HG03039 (cell line): Measurements from ENCODE around the gene KCNQ1.
"Not testable (repeated sequence)": the region's sequence is repeated elsewhere in the genome, so short reads cannot be mapped to it uniquely, and the experiment has no call there.

Experiments
- ATAC-seq: cut with Tn5 transposase; IDR thresholded peaks from one replicate; pipeline ENCODE4 v1.9.1; 2021; ENCODE audit warnings: mild to moderate bottlenecking, moderate library complexity; ENCODE audit not compliant: unreplicated experiment

The KCNQ1 gene

DNA sequence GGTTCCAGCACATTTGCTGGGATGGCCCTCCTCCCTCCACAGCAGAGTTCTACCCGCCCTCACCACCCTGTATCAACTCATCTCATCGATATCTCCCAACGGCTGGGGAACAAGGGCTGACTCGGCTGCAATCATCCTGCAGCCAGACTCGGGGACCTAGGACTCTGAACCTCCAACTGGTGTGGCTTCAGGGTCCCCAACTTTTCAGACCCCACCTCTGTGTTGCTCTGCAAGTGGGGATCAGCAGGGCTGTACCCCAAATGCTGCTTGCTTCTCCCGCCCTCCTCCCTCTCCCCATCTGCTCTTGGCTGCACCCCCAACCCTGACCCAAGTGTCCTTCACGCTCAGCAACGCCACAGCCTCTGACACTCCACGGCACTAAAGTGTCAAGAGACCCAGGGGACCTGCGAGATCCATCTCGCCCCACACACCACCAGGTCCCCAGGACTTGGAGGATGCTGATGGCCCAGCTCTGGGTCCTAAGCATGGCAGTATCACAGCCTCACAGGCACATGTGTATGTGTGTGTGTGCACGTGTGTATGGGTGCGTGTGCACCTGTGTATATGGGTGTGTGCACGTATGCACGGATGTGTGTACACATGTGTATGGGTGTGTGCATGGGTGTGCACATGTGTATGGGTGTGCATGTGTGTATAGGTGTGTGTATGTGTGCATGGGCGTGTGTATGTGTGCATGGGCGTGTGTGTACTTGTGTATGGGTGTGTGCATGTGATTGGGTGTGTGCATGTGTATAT lies 26.4 kb downstream of the KCNQ1 start:
- ATAC-seq = no peak

DNA sequence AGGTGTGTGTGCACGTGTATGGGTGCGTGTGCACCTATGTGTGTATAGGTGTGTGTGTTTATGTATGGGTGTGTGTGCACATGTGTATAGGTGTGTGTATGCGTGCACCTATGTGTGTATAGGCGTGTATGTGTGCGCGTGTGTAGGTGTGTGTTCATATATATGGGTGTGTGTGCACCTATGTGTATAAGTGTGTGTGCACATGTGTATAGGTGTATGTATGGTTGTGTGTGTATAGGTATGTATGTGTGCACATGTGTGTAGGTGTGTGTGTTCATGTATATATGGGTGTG lies 26.9 kb downstream of the KCNQ1 start:
- no peak for ATAC-seq

DNA sequence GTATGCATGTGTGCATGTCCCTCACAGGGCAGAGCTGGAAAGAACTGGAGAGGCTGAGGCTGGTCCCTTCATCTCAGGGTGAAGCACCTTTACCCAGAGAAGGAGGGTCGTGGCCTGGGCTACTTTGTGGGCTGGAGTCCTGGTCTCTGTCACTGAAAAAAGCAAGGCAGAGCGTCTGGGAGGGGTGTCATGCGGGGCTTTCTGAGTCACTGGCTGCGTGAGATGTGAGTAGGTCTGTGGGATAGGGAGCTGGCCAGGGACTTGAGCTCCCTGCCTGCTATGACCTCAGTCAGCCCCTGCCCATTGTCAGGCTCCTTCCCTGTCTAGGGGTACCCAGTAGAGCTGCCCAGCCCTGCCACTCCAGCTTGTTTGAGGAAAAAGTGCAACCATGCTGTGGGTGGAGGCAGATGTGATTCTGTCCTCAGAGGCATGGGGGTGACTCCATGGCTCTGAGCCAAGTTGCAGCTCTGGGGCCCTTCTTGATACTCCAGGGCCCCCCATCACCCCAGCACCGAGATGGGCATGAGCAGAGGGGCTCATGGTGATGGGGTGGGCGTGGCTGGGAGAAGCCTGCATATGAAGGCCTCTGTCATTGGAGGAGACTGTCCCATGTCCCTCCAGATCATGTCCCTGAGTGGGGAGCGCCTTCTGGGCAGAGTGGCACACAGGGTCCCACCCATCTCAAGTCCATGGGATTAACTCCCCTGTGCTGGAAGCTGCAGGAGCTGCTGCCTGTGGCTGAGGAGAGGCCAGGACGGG lies 27.8 kb downstream of the KCNQ1 start:
- no peak for ATAC-seq

DNA sequence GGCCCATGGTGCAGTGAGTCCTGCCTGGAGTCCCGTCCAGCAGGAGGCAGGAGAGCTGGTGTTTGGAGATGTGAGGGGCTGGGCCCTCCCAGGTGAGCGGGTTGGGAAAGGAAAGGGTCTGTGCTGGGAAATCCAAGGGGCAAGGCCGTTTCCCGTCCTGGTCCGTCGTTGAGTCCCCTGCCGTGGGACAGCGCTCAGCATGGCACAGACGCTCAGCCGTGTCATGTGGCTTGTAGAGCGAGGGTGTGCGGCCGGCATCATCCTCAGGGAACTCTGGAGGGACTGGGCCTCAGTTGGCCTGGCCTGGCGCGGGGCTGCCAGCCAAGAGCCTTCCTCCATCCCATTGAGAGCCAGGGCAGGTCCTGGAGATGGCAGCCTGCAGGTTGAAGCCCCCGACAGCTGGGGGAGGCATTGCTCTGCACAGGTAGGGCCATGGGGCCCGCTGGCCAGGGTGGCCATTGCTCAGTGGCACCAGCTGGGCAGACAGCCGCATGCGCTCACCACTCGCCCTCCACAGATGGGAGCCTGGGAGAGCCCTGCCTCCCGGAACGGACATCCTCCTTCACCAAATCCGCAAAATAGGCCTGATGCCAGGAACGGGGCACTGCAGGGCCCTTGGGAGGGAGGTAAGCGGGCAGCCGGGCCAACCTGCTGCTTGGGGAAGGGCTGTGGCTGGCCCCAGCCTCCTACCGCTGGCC lies 28.7 kb downstream of the KCNQ1 start:
- ATAC-seq = no peak

DNA sequence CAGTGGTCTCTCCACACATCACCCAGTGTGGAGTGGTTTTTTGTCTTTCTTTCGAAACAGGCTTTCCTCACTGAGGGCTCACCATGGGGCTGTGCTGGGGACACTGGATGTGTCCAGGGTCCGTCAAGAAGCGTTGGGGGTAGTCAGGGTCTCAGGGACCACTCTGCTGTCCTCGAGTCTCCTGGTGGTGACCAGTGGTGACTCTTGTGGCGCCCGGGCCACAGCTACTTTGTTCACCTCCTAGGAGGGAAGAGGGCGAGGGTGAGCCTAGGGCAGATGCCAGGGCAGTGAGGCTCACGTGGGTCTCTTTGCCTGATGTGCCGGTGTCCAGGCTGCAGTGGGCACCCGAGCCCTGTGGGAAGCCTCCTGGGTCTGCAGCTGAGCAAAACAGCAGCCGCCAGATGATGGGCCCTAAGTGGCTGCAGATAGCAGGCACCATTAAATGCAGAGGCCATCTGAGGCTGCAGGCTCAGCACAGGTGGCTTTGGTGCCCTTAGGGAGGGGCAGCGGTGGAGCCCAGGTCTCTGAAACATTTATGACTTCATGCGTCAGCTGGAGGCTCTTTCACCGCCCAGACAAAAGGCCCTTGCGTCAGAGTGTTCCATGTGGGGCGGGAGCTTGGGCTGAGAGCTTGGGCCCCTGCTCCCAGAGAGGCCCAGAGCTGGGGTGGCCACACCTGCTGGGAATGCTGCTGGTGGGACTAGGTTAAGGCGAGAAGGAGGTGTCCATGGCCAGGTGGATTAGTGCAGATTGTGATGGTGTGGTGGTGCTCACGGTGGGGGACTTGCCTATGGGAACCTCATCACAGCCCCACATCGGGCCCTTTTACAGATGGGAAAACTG lies 29.5 kb downstream of the KCNQ1 start:
- ATAC-seq = no peak

DNA sequence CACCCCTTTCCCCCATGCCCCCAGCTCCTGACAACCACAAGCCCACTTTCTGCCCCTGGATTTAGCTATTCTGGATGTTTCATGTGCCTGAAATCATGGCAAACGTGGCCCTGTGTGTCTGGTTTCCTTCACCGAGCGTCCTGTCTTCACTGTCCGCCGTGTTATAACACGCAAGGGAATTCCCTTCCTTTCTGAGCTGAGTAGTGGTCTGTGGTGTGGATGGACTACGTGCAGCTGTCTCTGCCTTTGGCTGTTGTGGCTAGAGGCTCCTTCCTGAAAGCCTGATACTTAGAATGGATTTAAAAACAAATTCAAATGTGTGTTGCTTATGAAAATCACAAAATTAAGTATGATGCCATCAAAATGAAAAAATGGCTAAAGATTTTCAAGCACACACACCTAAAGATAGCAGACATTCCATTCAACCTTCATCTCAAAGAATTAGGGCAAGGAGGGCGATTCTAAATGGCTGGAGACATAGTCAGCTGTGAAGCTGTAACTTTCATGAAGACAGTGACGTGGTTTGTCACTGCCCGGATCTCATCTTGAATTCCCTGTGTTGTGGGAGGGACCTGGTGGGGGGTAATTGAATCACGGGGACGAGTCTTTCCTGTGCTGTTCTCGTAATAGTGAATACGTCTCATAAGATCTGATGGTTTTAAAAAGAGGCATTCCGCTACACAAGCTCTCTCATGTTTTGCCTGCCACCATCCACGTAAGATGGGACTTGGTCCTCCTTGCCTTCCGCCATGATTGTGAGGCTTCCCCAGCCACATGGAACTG lies 30.5 kb downstream of the KCNQ1 start:
- ATAC-seq = no peak

DNA sequence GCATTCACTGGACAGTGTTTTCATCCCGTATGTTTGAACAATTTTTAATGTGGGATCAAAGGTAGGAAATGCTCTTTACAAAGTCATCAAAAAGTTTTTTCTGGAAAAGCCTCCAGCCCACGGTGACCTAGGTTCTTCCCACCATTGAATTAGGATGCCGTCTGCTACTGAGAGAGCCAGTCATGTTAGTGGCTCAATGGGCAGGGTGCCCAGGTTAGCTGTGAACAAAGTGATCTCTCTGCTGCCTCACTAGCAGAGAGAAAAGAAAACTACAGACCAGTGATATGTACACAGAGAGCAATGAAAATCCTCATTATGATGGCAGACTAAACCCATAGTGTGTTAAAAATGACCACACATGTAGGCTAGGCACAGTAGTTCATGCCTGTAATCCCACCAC lies 32.4 kb downstream of the KCNQ1 start:
- no peak for ATAC-seq

DNA sequence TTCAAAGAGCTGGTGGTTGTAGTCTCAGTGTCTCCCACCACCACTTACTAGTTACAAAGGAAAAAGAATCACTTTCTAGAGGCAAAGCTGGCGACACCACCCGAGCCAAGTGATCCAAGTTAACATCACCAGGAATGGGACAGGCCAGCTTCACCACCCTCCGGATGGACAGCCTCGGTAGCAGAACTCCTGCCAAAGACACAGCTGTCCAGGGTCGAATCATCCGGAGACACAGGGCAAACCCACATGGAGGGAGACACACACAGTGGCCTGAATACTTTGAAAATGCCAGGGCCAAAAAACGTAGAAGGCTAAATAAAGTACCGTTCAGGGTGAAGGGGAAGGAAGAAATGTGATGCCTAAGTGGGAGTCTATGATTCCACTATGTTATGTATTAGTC lies 33.1 kb downstream of the KCNQ1 start:
- no peak for ATAC-seq

DNA sequence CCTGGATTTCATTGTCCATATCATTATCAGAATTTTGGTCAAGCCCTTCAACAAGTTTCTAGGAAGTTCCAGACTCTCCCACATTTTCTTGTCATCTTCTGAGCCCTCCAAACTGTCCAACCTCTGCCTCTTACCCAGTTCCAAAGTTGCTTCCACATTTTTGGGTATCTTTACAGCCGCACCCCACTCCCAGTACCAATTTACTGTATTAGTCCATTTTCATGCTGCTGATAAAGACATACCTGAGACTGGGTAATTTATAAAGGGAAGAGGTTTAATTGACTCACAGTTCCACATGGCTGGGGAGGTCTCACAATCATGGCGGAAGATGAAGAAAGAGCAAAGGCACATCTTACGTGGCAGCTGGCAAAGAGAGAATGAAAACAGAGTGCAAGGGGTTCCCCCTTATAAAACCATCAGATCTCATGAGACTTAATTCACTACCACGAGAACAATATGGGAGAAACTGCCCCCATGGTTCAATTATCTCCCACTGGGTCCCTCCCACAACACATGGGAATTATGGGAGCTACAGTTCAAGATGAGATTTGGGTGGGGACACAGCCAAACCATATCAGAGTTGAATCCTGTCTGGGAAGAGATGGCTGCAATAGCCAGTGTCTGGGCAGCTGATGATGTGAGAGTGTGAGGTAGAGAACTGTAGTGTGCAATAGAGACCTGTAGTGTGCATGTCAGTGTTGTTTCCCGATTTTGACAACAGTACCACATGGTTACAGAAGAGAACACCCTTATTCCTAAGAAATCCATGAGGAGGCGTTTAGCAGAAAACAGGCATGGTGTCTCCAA lies 35.5 kb downstream of the KCNQ1 start:
- not testable (repeated sequence) for ATAC-seq

DNA sequence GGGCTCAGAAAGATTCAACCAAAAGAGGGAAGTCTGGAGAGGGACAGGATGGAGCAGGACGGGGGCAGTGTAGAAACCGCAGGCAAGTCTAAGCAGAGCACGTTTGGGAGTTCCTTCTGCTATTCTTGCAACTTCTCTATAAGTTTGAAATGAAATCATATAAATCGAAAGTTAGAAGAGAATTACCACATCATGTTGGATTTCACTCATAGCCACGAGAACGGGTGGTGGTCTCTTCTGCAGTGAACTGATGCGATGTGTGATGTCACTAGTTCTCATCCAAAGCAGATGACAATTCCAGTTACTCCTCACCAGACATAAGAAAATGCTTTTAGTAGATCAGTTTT lies 36.0 kb downstream of the KCNQ1 start:
- no peak for ATAC-seq

DNA sequence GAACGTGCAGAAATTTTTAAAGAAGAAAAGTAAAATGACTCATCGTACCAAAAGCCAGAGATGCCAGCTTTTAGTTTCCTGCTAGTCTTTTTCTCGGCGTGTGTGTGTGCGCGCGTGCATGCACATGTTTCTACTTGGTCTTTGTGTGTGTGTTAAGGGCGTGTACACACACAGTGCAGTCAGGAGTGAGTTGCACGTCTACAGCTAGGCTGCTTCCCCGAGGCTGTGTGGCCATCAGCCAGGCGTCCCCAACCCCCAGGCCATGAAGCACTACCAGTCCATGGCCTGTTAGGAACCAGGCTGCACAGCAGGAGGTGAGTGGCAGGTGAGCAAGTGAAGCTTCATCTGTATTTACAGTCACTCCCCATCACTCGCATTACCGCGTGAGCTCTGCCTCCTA lies 36.4 kb downstream of the KCNQ1 start:
- no peak for ATAC-seq

DNA sequence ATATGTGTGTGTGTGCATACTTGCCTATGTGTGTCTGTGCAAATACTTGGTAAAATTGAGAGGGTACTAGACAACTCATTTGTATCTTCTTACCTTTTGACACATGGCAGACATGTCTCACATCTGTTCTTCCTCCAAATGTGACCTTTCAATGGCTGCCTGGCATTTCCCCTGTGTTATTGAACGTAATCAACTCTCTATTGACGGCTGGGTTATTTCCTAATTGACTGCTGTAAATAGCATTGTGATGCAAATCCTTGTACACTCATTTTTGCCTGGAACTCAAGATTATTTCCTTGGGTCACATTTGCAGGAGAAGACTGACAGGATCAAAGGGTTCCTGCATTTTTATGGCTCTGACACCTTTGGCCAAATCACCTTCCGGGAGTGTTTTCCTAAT lies 37.4 kb downstream of the KCNQ1 start:
- no peak for ATAC-seq

DNA sequence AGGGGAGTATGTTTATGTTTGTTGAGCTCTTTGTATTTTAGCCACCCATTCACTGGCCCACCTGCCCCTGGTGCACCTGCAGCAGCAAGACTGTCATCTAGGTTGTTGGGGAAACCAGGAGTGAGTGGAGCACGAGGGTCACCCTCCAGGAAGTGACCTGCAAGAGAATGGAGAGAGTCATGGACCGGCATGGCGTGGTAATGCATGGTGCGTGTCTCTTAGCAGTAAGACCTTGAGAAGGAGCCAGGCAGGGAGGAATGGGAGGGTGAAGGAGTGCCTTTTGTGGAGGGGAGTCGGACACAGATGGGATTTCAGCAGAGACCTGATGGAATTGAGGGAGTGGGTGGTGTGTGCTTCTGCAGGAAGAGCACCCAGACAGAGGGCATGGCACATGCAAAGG lies 37.9 kb downstream of the KCNQ1 start:
- no peak for ATAC-seq

DNA sequence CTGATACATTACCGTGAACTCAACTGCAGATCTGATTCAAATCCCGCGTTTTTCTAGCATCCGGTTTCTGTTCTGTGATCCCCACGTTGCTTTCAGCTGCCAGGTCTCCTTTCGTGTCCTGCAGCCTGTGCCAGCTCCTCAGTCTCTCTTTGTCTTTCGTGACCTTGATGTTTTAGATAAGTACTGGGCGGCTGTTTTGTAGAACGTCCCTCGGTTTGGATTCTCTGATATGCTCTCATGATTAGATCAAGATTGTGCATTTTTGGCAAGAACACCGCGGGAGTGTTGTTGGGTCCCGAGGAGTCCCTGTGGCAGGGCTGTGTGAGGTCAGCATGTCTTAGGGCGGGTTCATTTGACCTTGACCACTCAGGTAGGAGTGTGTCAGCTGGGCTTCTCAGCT lies 38.6 kb downstream of the KCNQ1 start:
- ATAC-seq = no peak

DNA sequence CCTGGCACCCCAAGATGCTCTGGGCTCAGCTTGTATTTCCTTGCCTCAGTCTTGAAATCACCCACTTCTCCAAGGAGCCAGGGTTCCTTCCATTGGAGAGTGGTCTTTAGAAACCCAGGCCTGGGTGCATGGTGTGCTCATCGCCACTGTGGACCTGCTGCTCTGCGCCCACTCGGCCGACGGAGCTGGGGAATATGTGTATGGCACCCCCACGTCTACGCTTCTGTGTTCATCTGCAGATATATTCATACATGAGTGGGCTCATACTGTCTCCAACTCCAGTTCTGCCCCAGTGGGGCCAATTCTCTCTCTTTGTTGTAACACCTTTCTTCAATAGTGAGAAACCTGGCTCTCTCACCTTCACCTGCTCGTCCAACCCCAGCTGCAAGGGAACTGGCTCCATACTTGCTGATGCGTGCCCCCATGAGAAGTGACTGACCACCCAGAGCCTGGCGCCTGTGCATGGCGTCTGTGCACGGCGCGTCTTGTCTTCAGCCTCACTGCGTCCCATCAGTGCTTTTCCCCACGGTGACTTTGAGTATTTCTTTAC lies 39.8 kb downstream of the KCNQ1 start:
- ATAC-seq = no peak

DNA sequence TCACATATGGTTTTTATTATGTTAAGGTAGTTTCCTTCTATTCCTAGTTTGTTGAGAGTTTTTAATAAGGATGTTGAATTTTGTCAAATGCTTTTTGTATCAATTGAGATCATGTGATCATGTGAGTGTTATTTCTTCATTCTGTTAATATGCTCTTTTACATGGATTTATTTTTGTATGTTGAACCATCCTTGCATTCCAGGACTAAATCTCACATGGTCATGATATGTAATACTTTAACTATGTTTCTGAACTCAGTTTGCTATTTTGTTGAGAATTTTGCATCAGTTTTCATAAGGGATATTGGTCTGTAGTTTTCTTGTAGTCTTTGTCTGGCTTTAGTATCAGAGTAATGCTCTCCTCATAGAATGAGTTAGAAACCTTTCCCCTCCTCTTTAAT lies 43.2 kb downstream of the KCNQ1 start:
- ATAC-seq = no peak

DNA sequence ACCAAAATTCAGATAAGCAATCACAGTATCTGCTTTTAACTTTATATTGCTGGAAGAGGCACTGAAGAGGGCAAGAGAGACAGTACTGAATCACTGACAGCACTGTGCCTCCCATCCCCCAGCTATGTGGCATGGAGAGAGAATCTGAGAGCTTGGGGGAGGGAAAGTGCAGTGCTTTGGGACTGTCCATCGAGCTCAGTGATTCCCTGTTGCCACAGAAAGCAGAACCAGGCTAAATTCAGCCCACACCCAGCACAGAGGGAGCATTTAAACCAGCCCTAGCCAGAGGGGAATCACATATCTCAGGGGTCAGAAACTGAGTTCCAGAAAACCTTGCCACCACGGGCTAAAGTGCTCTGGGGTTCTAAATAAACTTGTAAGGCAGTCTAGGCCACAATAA lies 44.3 kb downstream of the KCNQ1 start:
- ATAC-seq = no peak

DNA sequence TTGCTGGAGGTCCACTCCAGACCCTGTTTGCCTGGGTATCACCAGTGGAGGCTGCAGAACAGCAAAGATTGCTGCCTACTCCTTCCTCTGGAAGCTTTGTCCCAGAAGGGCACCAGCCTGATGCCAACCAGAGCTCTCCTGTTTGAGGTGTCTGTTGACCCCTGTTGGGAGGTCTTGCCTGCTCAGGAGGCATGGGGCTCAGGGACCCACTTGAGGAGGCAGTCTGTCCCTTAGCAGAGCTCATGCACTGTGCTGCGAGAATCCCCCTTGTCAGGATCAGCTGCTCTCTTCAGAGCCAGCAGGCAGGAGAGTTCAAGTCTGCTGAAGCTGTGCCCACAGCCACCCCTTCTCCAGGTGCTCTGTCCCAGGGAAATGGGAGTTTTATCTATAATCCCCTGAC lies 53.1 kb downstream of the KCNQ1 start:
- ATAC-seq = not testable (repeated sequence)

DNA sequence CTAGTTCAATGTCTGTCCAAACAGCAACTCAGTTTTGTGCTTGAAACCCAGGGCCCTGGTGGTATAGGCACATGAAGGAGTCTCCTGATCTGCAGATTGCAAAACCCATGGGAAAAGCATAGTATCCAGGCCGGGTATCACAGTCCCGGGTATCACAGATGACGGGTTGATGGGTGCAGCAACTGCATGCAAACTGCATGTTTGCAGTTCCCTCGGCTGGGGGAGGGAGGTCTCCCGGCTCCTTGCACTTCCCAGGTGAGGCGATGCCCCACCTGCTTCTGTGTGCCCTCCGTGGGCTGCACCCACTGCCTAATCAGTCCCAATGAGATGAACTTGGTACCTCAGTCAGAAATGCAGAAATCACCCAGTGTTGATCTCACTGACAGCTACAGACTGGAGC lies 53.9 kb downstream of the KCNQ1 start:
- no peak for ATAC-seq
